PFSK-1 (cell line): ENCODE data around the gene RPGRIP1L.

Source experiments
- POLR2AphosphoS5 ChIP-seq: IDR thresholded peaks from 2 replicates; pipeline ENCODE4 v1.6.1; 2012; ENCODE audit warnings: low read depth, mild to moderate bottlenecking, control low read depth, low read length, moderate library complexity
- SIN3A ChIP-seq: IDR thresholded peaks from 2 replicates; pipeline ENCODE4 v1.6.1; 2012; ENCODE audit warnings: mild to moderate bottlenecking, low read length, moderate library complexity, borderline replicate concordance; ENCODE audit not compliant: insufficient read depth
- TAF1 ChIP-seq: IDR thresholded peaks from 2 replicates; pipeline ENCODE4 v1.6.1; 2012; ENCODE audit warnings: low read length, control low read depth, borderline replicate concordance; ENCODE audit not compliant: insufficient read depth
- TF ChIP-seq, protein P1 (sequence below), 2 experiments: IDR thresholded peaks; 2 replicates each; pipeline versions ENCODE4 v1.6.1 to v1.8.0; 2011 to 2012; ENCODE audit warnings: low read depth in 2 of 2, low read length in 2 of 2, control low read depth in 1 of 2, inconsistent platforms in 1 of 2, mild to moderate bottlenecking in 1 of 2, moderate library complexity in 1 of 2; ENCODE audit not compliant: insufficient read depth in 1 of 2

DNA sequence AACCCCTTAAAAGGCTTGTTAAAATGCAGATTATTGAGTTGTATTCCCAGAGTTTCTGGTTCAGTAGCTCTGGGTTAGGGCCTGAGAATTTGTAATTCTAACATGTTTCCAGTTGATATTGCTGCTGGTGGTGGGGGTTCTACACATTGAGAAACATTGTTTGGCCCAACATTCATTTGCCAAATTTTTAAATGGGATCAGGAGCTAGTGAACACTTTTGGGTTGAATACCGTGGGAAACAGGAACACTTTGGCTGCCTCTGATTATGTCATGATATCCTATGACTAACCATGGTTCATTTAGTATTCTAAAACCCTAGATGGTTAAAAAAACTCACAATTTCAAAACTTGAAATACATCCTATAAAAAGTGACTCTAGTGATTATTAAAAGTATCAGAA lies 89.3 kb downstream of the RPGRIP1L start:
- no peak for TF ChIP-seq TAF1
- no peak for TF ChIP-seq POLR2AphosphoS5
- TF ChIP-seq, protein P1, sequence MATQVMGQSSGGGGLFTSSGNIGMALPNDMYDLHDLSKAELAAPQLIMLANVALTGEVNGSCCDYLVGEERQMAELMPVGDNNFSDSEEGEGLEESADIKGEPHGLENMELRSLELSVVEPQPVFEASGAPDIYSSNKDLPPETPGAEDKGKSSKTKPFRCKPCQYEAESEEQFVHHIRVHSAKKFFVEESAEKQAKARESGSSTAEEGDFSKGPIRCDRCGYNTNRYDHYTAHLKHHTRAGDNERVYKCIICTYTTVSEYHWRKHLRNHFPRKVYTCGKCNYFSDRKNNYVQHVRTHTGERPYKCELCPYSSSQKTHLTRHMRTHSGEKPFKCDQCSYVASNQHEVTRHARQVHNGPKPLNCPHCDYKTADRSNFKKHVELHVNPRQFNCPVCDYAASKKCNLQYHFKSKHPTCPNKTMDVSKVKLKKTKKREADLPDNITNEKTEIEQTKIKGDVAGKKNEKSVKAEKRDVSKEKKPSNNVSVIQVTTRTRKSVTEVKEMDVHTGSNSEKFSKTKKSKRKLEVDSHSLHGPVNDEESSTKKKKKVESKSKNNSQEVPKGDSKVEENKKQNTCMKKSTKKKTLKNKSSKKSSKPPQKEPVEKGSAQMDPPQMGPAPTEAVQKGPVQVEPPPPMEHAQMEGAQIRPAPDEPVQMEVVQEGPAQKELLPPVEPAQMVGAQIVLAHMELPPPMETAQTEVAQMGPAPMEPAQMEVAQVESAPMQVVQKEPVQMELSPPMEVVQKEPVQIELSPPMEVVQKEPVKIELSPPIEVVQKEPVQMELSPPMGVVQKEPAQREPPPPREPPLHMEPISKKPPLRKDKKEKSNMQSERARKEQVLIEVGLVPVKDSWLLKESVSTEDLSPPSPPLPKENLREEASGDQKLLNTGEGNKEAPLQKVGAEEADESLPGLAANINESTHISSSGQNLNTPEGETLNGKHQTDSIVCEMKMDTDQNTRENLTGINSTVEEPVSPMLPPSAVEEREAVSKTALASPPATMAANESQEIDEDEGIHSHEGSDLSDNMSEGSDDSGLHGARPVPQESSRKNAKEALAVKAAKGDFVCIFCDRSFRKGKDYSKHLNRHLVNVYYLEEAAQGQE (IDR thresholded peaks at IDR 0.05; ENCODE audit: insufficient read depth in 1 of 2, low read depth in 2 of 2, low read length in 2 of 2): no peak
- TF ChIP-seq SIN3A: no peak
